ENCODE measurements around the gene RRAD.

Gene RRAD

DNA sequence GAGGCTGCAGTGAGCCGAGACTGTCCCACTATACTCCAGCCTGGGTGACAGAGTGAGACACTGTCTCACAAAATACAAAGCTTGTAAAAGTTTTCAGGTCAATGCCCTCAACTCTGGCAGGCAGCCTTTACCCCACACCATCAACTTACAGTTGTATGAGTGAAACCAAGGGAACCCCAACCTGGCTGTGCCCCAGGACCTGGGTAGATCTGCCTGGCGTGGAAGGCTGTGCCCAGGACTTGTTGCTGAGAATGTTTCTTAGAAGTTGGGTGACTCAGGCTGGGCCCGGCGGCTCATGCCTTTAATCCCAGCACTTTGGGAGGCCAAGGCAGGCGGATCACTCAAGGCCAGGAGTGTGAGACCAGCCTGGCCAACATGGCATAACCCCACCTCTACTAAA lies 43.5 kb upstream of the RRAD start:
- no peak for TF ChIP-seq CTCF (IDR thresholded peaks at IDR 0.05)
- Histone ChIP-seq H3K27me3 (peaks cover 4% of the 10 kb centered on the region), H3K4me1 (ENCODE audit: control insufficient read depth in 1 of 2, insufficient read depth in 1 of 2, low read depth in 1 of 2, low read length in 1 of 2) (no peaks in the 10 kb centered on the region), H3K9me3 (no peaks in the 10 kb centered on the region), H3K36me3 (no peaks in the 10 kb centered on the region), H3K4me3 (ENCODE audit: low read depth in 1 of 2, low read length in 1 of 2) (no peak overlapping the region), H3K27ac (no peak overlapping the region)

- H3K9me3 ChIP-seq = no peaks in the 10 kb centered on the region
- no peak for TF ChIP-seq CTCF (IDR thresholded peaks at IDR 0.05)
Observed at GRCh38 chr16:66964049-66964448, 38.7 kb upstream of the RRAD start.

GRCh38 chr16:66961914-66962313 lies 36.6 kb upstream of the RRAD start:
- Histone ChIP-seq H3K4me3 (ENCODE audit: low read depth in 1 of 2, low read length in 1 of 2) (no peak overlapping the region), H3K9me3 (no peaks in the 10 kb centered on the region), H3K36me3 (no peaks in the 10 kb centered on the region), H3K4me1 (ENCODE audit: control insufficient read depth in 1 of 2, insufficient read depth in 1 of 2, low read depth in 1 of 2, low read length in 1 of 2) (peaks cover 25% of the 10 kb centered on the region in 2 experiments), H3K27me3 (no peaks in the 10 kb centered on the region), H3K27ac (no peak overlapping the region)
- TF ChIP-seq CTCF (IDR thresholded peaks at IDR 0.05) = no peak

More at GRCh38 chr16:66964049-66964448, 38.7 kb upstream of the RRAD start:
- no peak overlapping the region for H3K27ac ChIP-seq
- H3K4me1 ChIP-seq (ENCODE audit: control insufficient read depth in 1 of 2, insufficient read depth in 1 of 2, low read depth in 1 of 2, low read length in 1 of 2) = peaks cover 21 to 23% of the 10 kb centered on the region in 2 experiments
- no peak overlapping the region for H3K4me3 ChIP-seq (ENCODE audit: low read depth in 1 of 2, low read length in 1 of 2)
- no peaks in the 10 kb centered on the region for H3K27me3 ChIP-seq
- no peaks in the 10 kb centered on the region for H3K36me3 ChIP-seq

DNA sequence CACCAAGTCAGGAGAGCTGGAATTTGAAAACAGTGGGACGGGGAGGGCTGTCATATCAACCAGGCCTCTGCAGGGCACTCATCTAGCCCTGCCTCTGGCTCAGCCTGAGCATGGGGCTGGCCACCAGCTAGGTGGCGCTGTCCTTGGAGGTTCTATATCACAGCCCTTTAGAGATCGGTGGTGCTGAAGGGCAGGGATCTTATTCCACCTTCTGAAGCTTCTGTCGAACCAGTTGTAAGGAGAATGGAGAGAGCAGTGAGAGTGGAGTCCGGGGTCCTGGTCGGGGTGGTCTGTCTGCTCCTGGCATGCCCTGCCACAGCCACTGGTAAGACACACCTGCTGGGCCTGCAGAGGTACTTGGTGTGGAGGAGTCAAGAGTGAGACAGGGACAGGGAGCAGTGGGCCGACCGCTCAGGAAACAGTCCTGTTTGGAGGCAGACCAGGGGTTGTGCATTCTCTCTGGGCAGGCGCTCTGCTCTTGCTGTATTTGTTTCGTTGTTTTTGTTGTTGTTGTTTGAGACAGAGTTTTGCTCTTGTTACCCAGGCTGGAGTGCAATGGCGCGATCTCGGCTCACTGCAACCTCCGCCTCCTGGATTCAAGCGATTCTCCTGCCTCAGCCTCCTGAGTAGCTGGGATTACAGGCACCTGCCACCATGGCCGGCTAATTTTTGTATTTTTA lies 35.9 kb upstream of the RRAD start, which contains the start of gene CES3:
TSS of gene CES3 (plus strand) at position 202 of the 680 bp plus-strand sequence. CDS start at position 244, 42 bp downstream.
- TF ChIP-seq CTCF (IDR thresholded peaks at IDR 0.05) = peak; percentile 11
- Histone ChIP-seq H3K4me3 (ENCODE audit: low read depth in 1 of 2, low read length in 1 of 2) (no peak within 1 kb of the TSS), H3K27ac (peak within 1 kb of the TSS; percentile 49)

DNA sequence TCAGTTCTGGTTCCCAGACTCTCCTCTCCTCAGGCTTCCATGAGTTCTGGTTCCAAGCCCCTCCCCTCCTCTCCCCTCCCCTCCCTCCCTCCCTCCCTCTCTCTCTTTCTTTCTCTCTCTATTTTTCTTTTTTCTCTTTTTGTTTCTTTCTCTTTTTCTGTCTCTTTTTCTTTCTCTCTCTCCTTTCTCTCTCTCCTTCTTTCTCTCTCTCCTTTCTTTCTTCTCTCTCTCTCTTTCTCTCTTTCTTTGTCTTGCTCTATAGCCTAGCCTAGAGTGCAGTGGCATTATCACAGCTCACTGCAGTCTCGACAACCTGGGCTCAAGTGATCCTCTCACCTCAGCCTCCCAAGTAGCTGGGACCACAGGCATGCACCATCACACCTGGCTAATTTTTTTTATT lies 34.9 kb upstream of the RRAD start:
- no peak for TF ChIP-seq CTCF (IDR thresholded peaks at IDR 0.05)
- Histone ChIP-seq H3K36me3 (no peaks in the 10 kb centered on the region), H3K4me1 (ENCODE audit: control insufficient read depth in 1 of 2, insufficient read depth in 1 of 2, low read depth in 1 of 2, low read length in 1 of 2) (peaks cover 25% of the 10 kb centered on the region in 2 experiments), H3K27me3 (no peaks in the 10 kb centered on the region), H3K27ac (peak overlapping the region; percentile 49), H3K4me3 (ENCODE audit: low read depth in 1 of 2, low read length in 1 of 2) (no peak overlapping the region), H3K9me3 (no peaks in the 10 kb centered on the region)

More for the DNA sequence above, 35.9 kb upstream of the RRAD start, which contains the start of gene CES3:
- Histone ChIP-seq H3K36me3 (no peaks in the 10 kb centered on the region), H3K4me1 (ENCODE audit: control insufficient read depth in 1 of 2, insufficient read depth in 1 of 2, low read depth in 1 of 2, low read length in 1 of 2) (peaks cover 25% of the 10 kb centered on the region in 2 experiments), H3K9me3 (no peaks in the 10 kb centered on the region), H3K27me3 (no peaks in the 10 kb centered on the region)
